ENCODE measurements around the gene TTC39B. TPM values are rescaled to one million over a fixed set of nuclear protein-coding genes. Genes with fewer than 3 reads are reported as not detected.
A peak's percentile ranks its signal among the peaks of the same experiment; 100 is the strongest.

The TTC39B gene
- total RNA-seq, 1 donor from 2014 or later: 8.5 TPM

- no peaks in the 10 kb centered on the region for H3K27me3 Mint-ChIP-seq
- H3K4me3 Mint-ChIP-seq: no peak overlapping the region
- no peak for TF ChIP-seq CTCF (conservative IDR thresholded peaks at IDR 0.05)
- no peak for DNase-seq (ENCODE audit: extremely low spot score, unreplicated experiment)
- H3K4me1 Mint-ChIP-seq (ENCODE audit: unreplicated experiment): peaks cover 17% of the 10 kb centered on the region
- H3K27ac Mint-ChIP-seq: no peak overlapping the region
- peaks cover 18% of the 10 kb centered on the region for H3K36me3 Mint-ChIP-seq
- H3K9me3 Mint-ChIP-seq: peaks cover 8% of the 10 kb centered on the region
Observed at GRCh38 chr9:15294604-15295003, 12.4 kb downstream of the TTC39B start.

GRCh38 chr9:15293804-15294316 is 13.2 kb downstream of the TTC39B start:
- H3K27me3 Mint-ChIP-seq: no peaks in the 10 kb centered on the region
- H3K27ac Mint-ChIP-seq: peak overlapping the region; percentile 0
- DNase-seq (ENCODE audit: extremely low spot score, unreplicated experiment): no peak
- peaks cover 14% of the 10 kb centered on the region for H3K36me3 Mint-ChIP-seq
- TF ChIP-seq CTCF (conservative IDR thresholded peaks at IDR 0.05): no peak
- peaks cover 17% of the 10 kb centered on the region for H3K4me1 Mint-ChIP-seq (ENCODE audit: unreplicated experiment)
- H3K9me3 Mint-ChIP-seq: peaks cover 5% of the 10 kb centered on the region
- H3K4me3 Mint-ChIP-seq: no peak overlapping the region

- peaks cover 7% of the 10 kb centered on the region for H3K36me3 Mint-ChIP-seq
- TF ChIP-seq CTCF (conservative IDR thresholded peaks at IDR 0.05): no peak
- no peaks in the 10 kb centered on the region for H3K27me3 Mint-ChIP-seq
- peaks cover 17% of the 10 kb centered on the region for H3K4me1 Mint-ChIP-seq (ENCODE audit: unreplicated experiment)
- no peaks in the 10 kb centered on the region for H3K9me3 Mint-ChIP-seq
- no peak for DNase-seq (ENCODE audit: extremely low spot score, unreplicated experiment)
- no peak overlapping the region for H3K4me3 Mint-ChIP-seq
- H3K27ac Mint-ChIP-seq: no peak overlapping the region
Observed at GRCh38 chr9:15293084-15293483, 13.9 kb downstream of the TTC39B start.

- H3K9me3 Mint-ChIP-seq: peaks cover 8% of the 10 kb centered on the region
- no peak overlapping the region for H3K27ac Mint-ChIP-seq
- peaks cover 11% of the 10 kb centered on the region for H3K36me3 Mint-ChIP-seq
Observed at GRCh38 chr9:15289603-15290002, 17.4 kb downstream of the TTC39B start.

GRCh38 chr9:15287309-15287708 is 19.7 kb downstream of the TTC39B start:
- peaks cover 8% of the 10 kb centered on the region for H3K9me3 Mint-ChIP-seq
- no peak for TF ChIP-seq CTCF (conservative IDR thresholded peaks at IDR 0.05)
- H3K27ac Mint-ChIP-seq: no peak overlapping the region
- peaks cover 7% of the 10 kb centered on the region for H3K36me3 Mint-ChIP-seq
- H3K4me3 Mint-ChIP-seq: no peak overlapping the region
- H3K4me1 Mint-ChIP-seq (ENCODE audit: unreplicated experiment): no peaks in the 10 kb centered on the region
- H3K27me3 Mint-ChIP-seq: no peaks in the 10 kb centered on the region
- DNase-seq (ENCODE audit: extremely low spot score, unreplicated experiment): no peak

More at GRCh38 chr9:15289603-15290002, 17.4 kb downstream of the TTC39B start:
- DNase-seq (ENCODE audit: extremely low spot score, unreplicated experiment): no peak
- Mint-ChIP-seq H3K4me3 (no peak overlapping the region), H3K27me3 (no peaks in the 10 kb centered on the region), H3K4me1 (ENCODE audit: unreplicated experiment) (peaks cover 4% of the 10 kb centered on the region)
- TF ChIP-seq CTCF (conservative IDR thresholded peaks at IDR 0.05): no peak

Data from type B pancreatic cell (in vitro differentiated cells).